ENCODE measurements around the gene TEP1. TPM values are rescaled to one million over a fixed set of nuclear protein-coding genes. Genes with fewer than 3 reads are reported as not detected.

TEP1 gene
- total and polyA plus RNA-seq, 2 of the 8 experiments (the other 6 are each of a cell fraction or from before 2014, with no cell fraction given) = 6.9 to 10.7 TPM

GRCh38 chr14:20458031-20458789, 44.9 kb upstream of the TEP1 start:
- Histone ChIP-seq H3K36me3 (ENCODE audit: control insufficient read depth in 2 of 4, insufficient read depth in 4 of 4, low read length in 3 of 4) (peaks cover 16 to 40% (median 28%) of the 10 kb centered on the region in 4 experiments; a peak in 7 of 8 replicates), H3K23me2 (ENCODE audit: low read depth, low read length) (peaks cover 13% of the 10 kb centered on the region), H4K5ac (ENCODE audit: insufficient read length, low read depth, low read length) (no peak overlapping the region), H3K23ac (ENCODE audit: insufficient read length) (no peak overlapping the region), H4K91ac (replicated peaks; ENCODE audit: insufficient read length, low read length) (no peak overlapping the region), H3K79me1 (ENCODE audit: low read depth, low read length) (peaks cover 6% of the 10 kb centered on the region), H2AK5ac (ENCODE audit: low read depth, low read length) (no peak overlapping the region), H3K56ac (replicated peaks; ENCODE audit: insufficient read length, low read depth, low read length) (no peak overlapping the region), H4K20me1 (replicated peaks in 1 of 2; ENCODE audit: control insufficient read depth in 1 of 2, insufficient read depth in 2 of 2, low read length in 2 of 2) (peaks cover 0 to 12% of the 10 kb centered on the region in 2 experiments), H3K9me3 (ENCODE audit: insufficient read depth in 2 of 2, low read depth in 1 of 2, low read length in 1 of 2) (no peaks in the 10 kb centered on the region), H3K4me1 (replicated peaks in 1 of 4; ENCODE audit: control insufficient read depth in 3 of 4, insufficient read depth in 4 of 4, low read length in 3 of 4) (peaks cover 0 to 10% (median 2%) of the 10 kb centered on the region in 4 experiments; a peak in 4 of 7 replicates), H2BK120ac (replicated peaks; ENCODE audit: low read depth, low read length) (no peak overlapping the region), H3K4me3 (ENCODE audit: extremely low read depth in 1 of 4, insufficient read depth in 2 of 4, low read depth in 3 of 4, low read length in 4 of 4) (no peak overlapping the region), H3K4me2 (ENCODE audit: insufficient read depth in 1 of 2, low read depth in 2 of 2, low read length in 2 of 2) (no peak overlapping the region), H3K18ac (ENCODE audit: extremely low read depth, low read length) (no peak overlapping the region), H2AFZ (ENCODE audit: low read length) (no peak overlapping the region), H3K27me3 (replicated peaks in 1 of 4; ENCODE audit: control insufficient read depth in 3 of 4, extremely low read depth in 1 of 4, insufficient read depth in 3 of 4, low read length in 3 of 4) (no peaks in the 10 kb centered on the region; a peak in 1 of 7 replicates), H3K9ac (replicated peaks in 1 of 4; ENCODE audit: extremely low read depth in 1 of 4, low read depth in 3 of 4, low read length in 3 of 4) (no peak overlapping the region; a peak in 1 of 7 replicates), H2BK15ac (ENCODE audit: low read length) (no peak overlapping the region), H3K4ac (replicated peaks; ENCODE audit: insufficient read length, low read depth, low read length) (no peak overlapping the region), H3K27ac (ENCODE audit: low read depth, low read length) (no peak overlapping the region), H2BK12ac (ENCODE audit: low read depth, low read length) (no peak overlapping the region), H3K14ac (ENCODE audit: insufficient read length) (no peak overlapping the region), H2BK5ac (ENCODE audit: low read depth, low read length) (no peak overlapping the region), H4K8ac (ENCODE audit: extremely low read depth, insufficient read depth, low read length) (no peak overlapping the region), H3K79me2 (ENCODE audit: control insufficient read depth in 1 of 2, insufficient read depth in 2 of 2, low read length in 2 of 2) (peaks cover 7 to 45% of the 10 kb centered on the region in 2 experiments), H2BK20ac (ENCODE audit: low read length) (no peak overlapping the region)
- no peak for FAIRE-seq
- ChIA-PET POLR2A (ENCODE audit: partially characterized antibody) (interaction anchor here (0.8 to 2.8 kb wide), 9 partner anchors 12 to 199 kb away, joined by 3 to 13 read pairs (median 4); partner anchors contain the start of genes PARP2 and TEP1), CTCF (ENCODE audit: partially characterized antibody) (interaction anchor here (0.8 kb wide), 1 partner anchor 43 kb away, joined by 4 read pairs; no protein-coding TSS in a partner anchor)
- 89% methylated on average over 7 of the region's 8 CpGs; no CpG with 5 or more reads in 1 of the 2 experiments for WGBS, 2 experiments (ENCODE audit: extremely low coverage in 1 of 2, insufficient coverage in 1 of 2, insufficient read length in 1 of 2, insufficient replicate concordance in 2 of 2, low coverage in 1 of 2, low lambda C conversion rate in 2 of 2, missing lambda C conversion rate in 1 of 2)
- no peak for DNase-seq (ENCODE audit: low read depth in 1 of 2, low spot score in 2 of 2)
- TF ChIP-seq EGR1 (IDR thresholded peaks at IDR 0.05; ENCODE audit: borderline replicate concordance, low read depth, low read length) (no peak), POLR2A (IDR thresholded peaks at IDR 0.05; ENCODE audit: control extremely low read depth in 1 of 2, low read depth in 2 of 2, low read length in 2 of 2) (peak; percentile 64 to 82), CREB1 (IDR thresholded peaks at IDR 0.05) (no peak), ATF3 (IDR thresholded peaks at IDR 0.05; ENCODE audit: insufficient read depth, low read depth, low read length) (no peak), CHD1 (IDR thresholded peaks at IDR 0.05; ENCODE audit: low read depth, low read length) (no peak), SIRT6 (IDR thresholded peaks at IDR 0.05; ENCODE audit: low read length) (no peak), TEAD4 (IDR thresholded peaks at IDR 0.05; ENCODE audit: low read depth, low read length) (0 out of 2 replicates have a peak, but pooled peaks have one; percentile 25), ZNF274 (IDR thresholded peaks at IDR 0.05; ENCODE audit: borderline replicate concordance, extremely low read depth, low read length) (no peak), JUN (IDR thresholded peaks at IDR 0.05; ENCODE audit: low read depth, low read length) (no peak), RXRA (IDR thresholded peaks at IDR 0.05; ENCODE audit: insufficient read depth, low read depth, low read length) (no peak), CTBP2 (IDR thresholded peaks at IDR 0.05; ENCODE audit: borderline replicate concordance, insufficient read depth, insufficient read length, low read length) (no peak), MAFK (IDR thresholded peaks at IDR 0.05; ENCODE audit: low read depth, low read length) (no peak)
